Measurements from ENCODE around the gene SH3RF3. TPM values are rescaled to one million over a fixed set of nuclear protein-coding genes. Genes with fewer than 3 reads are reported as not detected.

Gene SH3RF3
- total RNA-seq, 1 donor from 2014 or later: under 0.01 TPM

GRCh38 chr2:109380502-109381326 is 251.7 kb downstream of the SH3RF3 start:
- DNase-seq (ENCODE audit: low read depth) (no peak), FAIRE-seq (peak; percentile 81)
- H3K36me3 ChIP-seq (ENCODE audit: control insufficient read depth, insufficient read depth, low read length): no peaks in the 10 kb centered on the region
- no peak overlapping the region for H3K4me3 ChIP-seq (ENCODE audit: low read depth, low read length)
- TF ChIP-seq, protein P1, sequence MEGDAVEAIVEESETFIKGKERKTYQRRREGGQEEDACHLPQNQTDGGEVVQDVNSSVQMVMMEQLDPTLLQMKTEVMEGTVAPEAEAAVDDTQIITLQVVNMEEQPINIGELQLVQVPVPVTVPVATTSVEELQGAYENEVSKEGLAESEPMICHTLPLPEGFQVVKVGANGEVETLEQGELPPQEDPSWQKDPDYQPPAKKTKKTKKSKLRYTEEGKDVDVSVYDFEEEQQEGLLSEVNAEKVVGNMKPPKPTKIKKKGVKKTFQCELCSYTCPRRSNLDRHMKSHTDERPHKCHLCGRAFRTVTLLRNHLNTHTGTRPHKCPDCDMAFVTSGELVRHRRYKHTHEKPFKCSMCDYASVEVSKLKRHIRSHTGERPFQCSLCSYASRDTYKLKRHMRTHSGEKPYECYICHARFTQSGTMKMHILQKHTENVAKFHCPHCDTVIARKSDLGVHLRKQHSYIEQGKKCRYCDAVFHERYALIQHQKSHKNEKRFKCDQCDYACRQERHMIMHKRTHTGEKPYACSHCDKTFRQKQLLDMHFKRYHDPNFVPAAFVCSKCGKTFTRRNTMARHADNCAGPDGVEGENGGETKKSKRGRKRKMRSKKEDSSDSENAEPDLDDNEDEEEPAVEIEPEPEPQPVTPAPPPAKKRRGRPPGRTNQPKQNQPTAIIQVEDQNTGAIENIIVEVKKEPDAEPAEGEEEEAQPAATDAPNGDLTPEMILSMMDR (IDR thresholded peaks at IDR 0.05; ENCODE audit: insufficient read depth, low read length, severe bottlenecking): no peak
- no peaks in the 10 kb centered on the region for H3K27me3 ChIP-seq (ENCODE audit: control insufficient read depth, insufficient read depth, low read length)

- FAIRE-seq (no peak), DNase-seq (ENCODE audit: low read depth) (no peak)
- Histone ChIP-seq H3K4me3 (ENCODE audit: low read depth, low read length) (no peak overlapping the region), H3K36me3 (ENCODE audit: control insufficient read depth, insufficient read depth, low read length) (no peaks in the 10 kb centered on the region), H3K27me3 (ENCODE audit: control insufficient read depth, insufficient read depth, low read length) (no peaks in the 10 kb centered on the region)
- TF ChIP-seq, protein P1 (IDR thresholded peaks at IDR 0.05; ENCODE audit: insufficient read depth, low read length, severe bottlenecking): no peak
Observed at GRCh38 chr2:109381327-109381820, 252.4 kb downstream of the SH3RF3 start.

- no peaks in the 10 kb centered on the region for H3K36me3 ChIP-seq (ENCODE audit: control insufficient read depth, insufficient read depth, low read length)
- TF ChIP-seq, protein P1 (IDR thresholded peaks at IDR 0.05; ENCODE audit: insufficient read depth, low read length, severe bottlenecking): no peak
- FAIRE-seq (no peak), DNase-seq (ENCODE audit: low read depth) (no peak)
- H3K4me3 ChIP-seq (ENCODE audit: low read depth, low read length): no peak overlapping the region
- no peaks in the 10 kb centered on the region for H3K27me3 ChIP-seq (ENCODE audit: control insufficient read depth, insufficient read depth, low read length)
Observed at GRCh38 chr2:109382226-109382895, 253.4 kb downstream of the SH3RF3 start.

DNA sequence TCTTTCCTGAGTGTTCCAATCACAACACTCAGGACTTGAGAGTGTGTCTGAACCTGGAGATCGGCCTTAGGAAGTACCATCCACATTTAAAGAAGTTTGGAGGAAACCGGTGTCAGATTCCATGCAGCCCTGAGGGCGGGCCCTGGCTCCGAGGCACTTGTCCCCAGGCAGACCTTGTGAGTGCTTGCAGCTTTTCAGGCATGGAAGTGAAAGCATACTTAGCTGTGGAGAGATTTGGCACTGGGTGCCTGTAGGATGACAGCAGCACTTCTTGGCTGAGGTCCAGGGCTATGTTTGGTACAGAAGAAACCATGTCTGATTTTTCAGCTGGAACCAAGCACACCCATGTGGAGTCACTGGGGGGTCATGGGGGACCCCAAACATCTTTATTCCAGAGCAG is 253.9 kb downstream of the SH3RF3 start:
- Histone ChIP-seq H3K36me3 (ENCODE audit: control insufficient read depth, insufficient read depth, low read length) (no peaks in the 10 kb centered on the region), H3K27me3 (ENCODE audit: control insufficient read depth, insufficient read depth, low read length) (no peaks in the 10 kb centered on the region), H3K4me3 (ENCODE audit: low read depth, low read length) (no peak overlapping the region)
- peak; percentile 81 for FAIRE-seq
- TF ChIP-seq, protein P1 (IDR thresholded peaks at IDR 0.05; ENCODE audit: insufficient read depth, low read length, severe bottlenecking): no peak
- peak; percentile 41 for DNase-seq (ENCODE audit: low read depth)

GRCh38 chr2:109383505-109384307 is 254.7 kb downstream of the SH3RF3 start:
- FAIRE-seq: no peak
- no peak overlapping the region for H3K4me3 ChIP-seq (ENCODE audit: low read depth, low read length)
- DNase-seq (ENCODE audit: low read depth): no peak

More at GRCh38 chr2:109383505-109384307, 254.7 kb downstream of the SH3RF3 start:
- Histone ChIP-seq H3K27me3 (ENCODE audit: control insufficient read depth, insufficient read depth, low read length) (peaks cover under 1% of the 10 kb centered on the region), H3K36me3 (ENCODE audit: control insufficient read depth, insufficient read depth, low read length) (no peaks in the 10 kb centered on the region)
- TF ChIP-seq, protein P1 (IDR thresholded peaks at IDR 0.05; ENCODE audit: insufficient read depth, low read length, severe bottlenecking): no peak

Data from bronchial epithelial cell (primary cell).